ENCODE results near the gene LAMA2. TPM values are rescaled to one million over a fixed set of nuclear protein-coding genes. Genes with fewer than 3 reads are reported as not detected.

LAMA2 gene
- total RNA-seq, 4 donors from 2014 or later, result 15.4 to 55.3 (median 38.7) TPM

DNA sequence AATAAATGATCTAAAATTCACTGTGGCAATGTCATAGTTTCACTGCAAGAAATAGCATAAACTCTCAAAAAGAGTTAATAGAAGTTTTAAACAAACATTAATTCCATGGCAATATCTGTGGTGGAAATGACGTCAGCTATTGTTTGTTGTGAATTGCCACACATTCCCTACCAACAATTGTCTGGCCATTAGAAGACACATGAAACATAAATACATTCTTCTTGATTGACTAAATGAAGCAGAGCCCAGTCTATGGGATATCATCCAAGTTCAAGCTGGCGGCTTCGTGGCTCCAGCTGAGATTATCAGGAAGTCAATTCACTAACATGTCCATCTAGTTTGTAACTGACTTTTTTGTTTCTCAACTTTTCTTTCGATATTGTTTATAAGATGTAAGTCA lies 458.0 kb downstream of the LAMA2 start:
- TF ChIP-seq, protein P1, sequence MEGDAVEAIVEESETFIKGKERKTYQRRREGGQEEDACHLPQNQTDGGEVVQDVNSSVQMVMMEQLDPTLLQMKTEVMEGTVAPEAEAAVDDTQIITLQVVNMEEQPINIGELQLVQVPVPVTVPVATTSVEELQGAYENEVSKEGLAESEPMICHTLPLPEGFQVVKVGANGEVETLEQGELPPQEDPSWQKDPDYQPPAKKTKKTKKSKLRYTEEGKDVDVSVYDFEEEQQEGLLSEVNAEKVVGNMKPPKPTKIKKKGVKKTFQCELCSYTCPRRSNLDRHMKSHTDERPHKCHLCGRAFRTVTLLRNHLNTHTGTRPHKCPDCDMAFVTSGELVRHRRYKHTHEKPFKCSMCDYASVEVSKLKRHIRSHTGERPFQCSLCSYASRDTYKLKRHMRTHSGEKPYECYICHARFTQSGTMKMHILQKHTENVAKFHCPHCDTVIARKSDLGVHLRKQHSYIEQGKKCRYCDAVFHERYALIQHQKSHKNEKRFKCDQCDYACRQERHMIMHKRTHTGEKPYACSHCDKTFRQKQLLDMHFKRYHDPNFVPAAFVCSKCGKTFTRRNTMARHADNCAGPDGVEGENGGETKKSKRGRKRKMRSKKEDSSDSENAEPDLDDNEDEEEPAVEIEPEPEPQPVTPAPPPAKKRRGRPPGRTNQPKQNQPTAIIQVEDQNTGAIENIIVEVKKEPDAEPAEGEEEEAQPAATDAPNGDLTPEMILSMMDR (IDR thresholded peaks at IDR 0.05), result no peak
- no peak for TF ChIP-seq POLR2A (IDR thresholded peaks at IDR 0.05)
- DNase-seq, result no peak
- H3K36me3 ChIP-seq, result no peaks in the 10 kb centered on the region

DNA sequence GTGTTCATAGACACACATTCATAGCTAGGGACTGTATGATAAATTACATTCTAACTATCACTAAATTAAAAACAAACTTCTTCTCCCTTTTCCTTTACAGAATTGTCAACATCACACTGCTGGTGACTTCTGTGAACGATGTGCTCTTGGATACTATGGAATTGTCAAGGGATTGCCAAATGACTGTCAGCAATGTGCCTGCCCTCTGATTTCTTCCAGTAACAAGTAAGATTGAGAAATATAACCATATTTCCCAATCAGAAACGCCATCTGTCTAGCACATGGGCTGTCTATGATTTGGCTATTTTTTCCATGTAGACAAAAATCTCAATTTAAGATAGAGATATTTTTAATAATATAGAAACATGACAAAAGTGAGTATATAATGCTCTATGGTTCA lies 459.3 kb downstream of the LAMA2 start:
- Histone ChIP-seq H3K27me3 (no peaks in the 10 kb centered on the region), H3K4me3 (no peak overlapping the region), H3K27ac (no peak overlapping the region), H3K4me1 (no peaks in the 10 kb centered on the region), H3K9me3 (no peaks in the 10 kb centered on the region), H3K36me3 (no peaks in the 10 kb centered on the region)
- no peak for TF ChIP-seq POLR2A (IDR thresholded peaks at IDR 0.05)
- TF ChIP-seq, protein P1 (IDR thresholded peaks at IDR 0.05), result no peak
- no peak for DNase-seq

More for the DNA sequence above, 458.0 kb downstream of the LAMA2 start:
- no peak overlapping the region for H3K4me3 ChIP-seq
- no peaks in the 10 kb centered on the region for H3K9me3 ChIP-seq
- H3K27me3 ChIP-seq, result no peaks in the 10 kb centered on the region
- H3K27ac ChIP-seq, result no peak overlapping the region
- no peaks in the 10 kb centered on the region for H3K4me1 ChIP-seq

DNA sequence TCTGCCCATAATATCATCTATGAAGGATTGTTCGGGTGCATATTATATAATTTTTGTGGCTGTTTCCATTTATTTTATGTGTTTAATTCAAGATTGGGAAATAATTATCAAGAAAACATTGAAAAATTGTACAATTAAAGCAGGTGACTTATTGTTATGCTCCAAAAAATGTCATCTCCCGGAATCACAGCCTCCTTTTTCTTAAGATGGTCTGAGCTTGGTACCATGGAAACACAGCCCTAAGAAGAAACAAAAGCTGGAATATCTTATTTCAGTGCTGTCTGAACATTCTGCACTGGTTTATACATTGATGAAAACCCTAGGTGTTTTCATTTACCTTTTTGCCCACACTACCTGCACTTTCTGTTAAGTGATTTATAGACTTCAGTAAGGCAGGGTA lies 459.9 kb downstream of the LAMA2 start:
- H3K4me3 ChIP-seq, result no peak overlapping the region
- no peak for TF ChIP-seq POLR2A (IDR thresholded peaks at IDR 0.05)
- TF ChIP-seq, protein P1 (IDR thresholded peaks at IDR 0.05), result no peak
- no peak overlapping the region for H3K27ac ChIP-seq
- no peaks in the 10 kb centered on the region for H3K27me3 ChIP-seq
- H3K36me3 ChIP-seq, result no peaks in the 10 kb centered on the region
- DNase-seq, result no peak
- H3K4me1 ChIP-seq, result no peaks in the 10 kb centered on the region
- H3K9me3 ChIP-seq, result no peaks in the 10 kb centered on the region

DNA sequence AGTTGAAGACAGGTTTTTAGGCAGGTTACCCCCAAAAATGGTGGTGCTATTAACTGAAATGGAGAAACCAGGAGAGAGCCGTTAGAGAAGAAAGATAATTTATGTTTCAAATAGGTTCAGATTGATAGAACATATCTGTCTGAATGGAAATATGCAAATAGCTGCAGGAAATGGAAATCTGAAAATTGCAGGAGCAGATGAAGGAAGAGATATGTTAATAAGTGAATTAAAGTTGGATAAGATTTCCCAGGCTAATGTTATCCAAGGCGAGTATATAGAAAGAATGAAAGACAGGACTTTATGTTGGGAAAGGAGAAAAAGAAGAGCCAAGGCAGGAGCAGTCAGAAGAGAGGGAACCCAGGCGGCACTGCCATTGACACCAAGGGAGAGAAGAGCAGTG lies 461.4 kb downstream of the LAMA2 start:
- no peak overlapping the region for H3K4me3 ChIP-seq
- H3K4me1 ChIP-seq, result no peaks in the 10 kb centered on the region
- no peak for DNase-seq
- H3K27ac ChIP-seq, result no peak overlapping the region
- no peak for TF ChIP-seq POLR2A (IDR thresholded peaks at IDR 0.05)
- TF ChIP-seq, protein P1 (IDR thresholded peaks at IDR 0.05), result no peak
- H3K36me3 ChIP-seq, result no peaks in the 10 kb centered on the region
- no peaks in the 10 kb centered on the region for H3K9me3 ChIP-seq
- H3K27me3 ChIP-seq, result no peaks in the 10 kb centered on the region

DNA sequence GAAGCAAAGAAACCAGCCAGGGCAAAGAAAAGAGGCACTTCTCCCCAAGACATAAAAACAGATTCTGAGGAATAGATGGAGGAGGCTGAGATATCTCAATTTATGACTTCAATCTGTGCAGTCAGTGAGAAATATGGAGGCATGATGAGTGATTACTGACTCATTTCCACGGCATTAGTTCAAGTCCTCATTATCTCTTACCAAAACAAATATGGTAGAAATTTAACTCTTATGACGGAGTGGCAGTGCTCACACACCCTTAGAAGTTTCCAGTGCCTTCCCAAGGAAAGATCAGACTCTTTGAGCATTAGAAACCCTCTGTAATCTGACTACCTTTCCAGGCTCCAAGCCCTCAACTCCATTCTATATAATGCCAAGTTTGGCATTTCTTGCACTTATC lies 463.0 kb downstream of the LAMA2 start:
- TF ChIP-seq POLR2A (IDR thresholded peaks at IDR 0.05), result no peak
- TF ChIP-seq, protein P1 (IDR thresholded peaks at IDR 0.05), result no peak
- no peak overlapping the region for H3K4me3 ChIP-seq
- no peaks in the 10 kb centered on the region for H3K9me3 ChIP-seq
- H3K27me3 ChIP-seq, result no peaks in the 10 kb centered on the region
- no peak for DNase-seq
- H3K4me1 ChIP-seq, result no peaks in the 10 kb centered on the region
- no peak overlapping the region for H3K27ac ChIP-seq
- H3K36me3 ChIP-seq, result no peaks in the 10 kb centered on the region

DNA sequence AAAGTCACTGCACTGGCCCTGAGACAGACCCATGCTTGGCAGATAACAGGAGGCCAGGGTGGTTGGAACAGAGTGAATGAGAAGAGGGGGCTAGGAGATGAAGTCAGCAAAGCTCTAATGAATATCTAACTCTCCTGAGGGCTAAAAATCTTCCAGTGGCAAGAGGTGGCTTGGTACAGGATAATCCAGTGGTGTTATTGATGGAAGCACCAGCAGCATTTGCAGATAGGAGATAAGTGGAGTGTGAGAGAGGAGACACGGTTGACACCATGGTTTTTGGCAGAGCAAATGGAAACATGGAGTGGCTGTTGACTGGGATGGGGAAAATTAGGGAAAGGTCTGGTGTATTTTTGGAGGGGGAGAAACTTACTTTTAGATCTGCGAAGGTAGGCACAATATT lies 464.0 kb downstream of the LAMA2 start:
- Histone ChIP-seq H3K27ac (no peak overlapping the region), H3K4me1 (no peaks in the 10 kb centered on the region), H3K36me3 (no peaks in the 10 kb centered on the region), H3K4me3 (no peak overlapping the region), H3K27me3 (no peaks in the 10 kb centered on the region), H3K9me3 (no peaks in the 10 kb centered on the region)
- TF ChIP-seq, protein P1 (IDR thresholded peaks at IDR 0.05), result no peak
- TF ChIP-seq POLR2A (IDR thresholded peaks at IDR 0.05), result no peak
- DNase-seq, result no peak
